K562 (cell line): ENCODE data around the gene CNKSR3. TPM values are rescaled to one million over a fixed set of nuclear protein-coding genes. Genes with fewer than 3 reads are reported as not detected.

Source experiments
- ATAC-seq: fragments of 200-7000 bp; cut with Tn5 transposase; 3 replicates; pipeline ENCODE4 v1.9.1; 2020; ENCODE audit warnings: moderate library complexity
- BruUV-seq: library from RNA; stranded (reverse); fragments of 400-500 nt; replicated peaks from 2 replicates; lab custom pipeline; 2021; lab: Mats Ljungman, UMichigan
- CTCF ChIA-PET: fragments of 300-600 bp; formaldehyde crosslinking; extraction: SDS; loops from one replicate; lab custom pipeline; 2021; ENCODE audit warnings: low intra/inter-chr PET ratio; lab: Yijun Ruan, JAX
- POLR2A ChIA-PET: fragments of 300-600, 350-650 bp; sonication (Branson Sonifier 250); formaldehyde crosslinking; extraction: SDS; loops from one replicate; lab custom pipeline; 2021; ENCODE audit warnings: antibody characterized with exemption, inconsistent platforms; lab: Yijun Ruan, JAX
- DNase-seq, 4 experiments: peaks; one replicate each; pipeline versions ENCODE4 v3.0.0 to v3.0.0-alpha.2; 2011 to 2018; ENCODE audit warnings: low spot score in 3 of 4, mixed read lengths in 3 of 4; ENCODE audit errors: extremely low read depth in 1 of 4
- FAIRE-seq: peaks from 2 replicates; lab custom pipeline; 2011; peaks lifted over from hg19 to GRCh38; lab: Jason Lieb, UNC
- H2AFZ ChIP-seq: 2 replicates; pipeline ENCODE4 v1.6.0; 2011; ENCODE audit warnings: low read depth, low read length, control low read depth, inconsistent platforms
- H3K27ac ChIP-seq: fragments of 200-600 bp; 3 replicates; pipeline ENCODE4 v1.8.0; 2011; ENCODE audit warnings: low read depth, mild to moderate bottlenecking, control low read depth, inconsistent platforms, low read length, moderate library complexity, mixed read lengths; ENCODE audit errors: extremely low read depth
- H3K27me3 ChIP-seq, 2 experiments: fragments of 300-600 bp in 1 of 2; 2 replicates in 1 of 2; 3 replicates in 1 of 2; pipeline versions ENCODE4 v1.6.0 to v1.8.0; 2011; ENCODE audit warnings: inconsistent platforms in 2 of 2, low read length in 2 of 2, mild to moderate bottlenecking in 1 of 2, mixed read lengths in 1 of 2, moderate library complexity in 1 of 2; ENCODE audit not compliant: control insufficient read depth in 2 of 2, insufficient read depth in 2 of 2
- H3K36me3 ChIP-seq: fragments of 300-600 bp; 3 replicates; pipeline ENCODE4 v1.8.0; 2011; ENCODE audit warnings: mild to moderate bottlenecking, low read length, inconsistent platforms; ENCODE audit not compliant: control insufficient read depth, insufficient read depth
- H3K4me1 ChIP-seq, 2 experiments: fragments of 200-600 bp in 1 of 2; replicated peaks in 1 of 2; 2 replicates in 1 of 2; 3 replicates in 1 of 2; pipeline versions ENCODE4 v1.5.1 to v1.8.0; 2011; ENCODE audit warnings: inconsistent platforms in 2 of 2, low read length in 2 of 2, mild to moderate bottlenecking in 1 of 2, mixed read lengths in 1 of 2, moderate library complexity in 1 of 2; ENCODE audit not compliant: control insufficient read depth in 2 of 2, insufficient read depth in 2 of 2
- H3K4me2 ChIP-seq: 2 replicates; pipeline ENCODE4 v1.6.1; 2011; ENCODE audit warnings: low read length, control low read depth, inconsistent platforms, mixed read lengths; ENCODE audit not compliant: insufficient read depth
- H3K4me3 ChIP-seq: fragments of 200-600 bp; sonication (generic), shearing (Covaris generic); 2 replicates; pipeline ENCODE4 v1.5.1; 2016; ENCODE audit warnings: control low read depth, inconsistent platforms
- H3K79me2 ChIP-seq: fragments of 200-600 bp; 3 replicates; pipeline ENCODE4 v1.8.0; 2011; ENCODE audit warnings: low read length, inconsistent platforms; ENCODE audit not compliant: control insufficient read depth, insufficient read depth
- H3K9ac ChIP-seq, 2 experiments: 2 replicates each; pipeline versions ENCODE4 v1.6.0 to v1.6.1; 2011; ENCODE audit warnings: low read depth in 2 of 2, low read length in 2 of 2, control low read depth in 1 of 2, inconsistent platforms in 1 of 2, mild to moderate bottlenecking in 1 of 2, mixed read lengths in 1 of 2; ENCODE audit not compliant: insufficient read depth in 1 of 2
- H3K9me1 ChIP-seq: one replicate; pipeline ENCODE4 v1.6.0; 2011; ENCODE audit warnings: inconsistent platforms, mild to moderate bottlenecking, low read length, moderate library complexity; ENCODE audit not compliant: control insufficient read depth, insufficient read depth
- H3K9me3 ChIP-seq: replicated peaks from 2 replicates; pipeline ENCODE4 v1.5.1; 2011; ENCODE audit warnings: low read depth, low read length, inconsistent platforms; ENCODE audit not compliant: control insufficient read depth, insufficient read depth
- H4K20me1 ChIP-seq: replicated peaks from 2 replicates; pipeline ENCODE4 v1.6.1; 2011; ENCODE audit warnings: low read length, inconsistent platforms, mixed read lengths; ENCODE audit not compliant: control insufficient read depth, insufficient read depth
- CBFA2T3 ChIP-seq: fragments of 450-650 bp; IDR thresholded peaks from 2 replicates; pipeline ENCODE4 v1.6.1; 2017
- EGR1 ChIP-seq: fragments of 450-650 bp; conservative IDR thresholded peaks from 2 replicates; pipeline ENCODE4 v1.6.1; 2017; ENCODE audit warnings: mild to moderate bottlenecking
- MEIS2 ChIP-seq: fragments of 450-650 bp; IDR thresholded peaks from 2 replicates; pipeline ENCODE4 v1.6.1; 2014; ENCODE audit warnings: mild to moderate bottlenecking; ENCODE audit not compliant: partially characterized antibody
- RBM25 ChIP-seq: fragments of 200-400 bp; formaldehyde crosslinking; IDR thresholded peaks from 2 replicates; pipeline ENCODE4 v1.6.1; 2018; ENCODE audit warnings: low read length, low read depth, moderate library complexity; ENCODE audit not compliant: severe bottlenecking
- ZFP36 ChIP-seq: fragments of 150-350 bp; IDR thresholded peaks from 2 replicates; pipeline ENCODE4 v1.6.1; 2018; ENCODE audit warnings: low read length, low read depth; ENCODE audit not compliant: partially characterized antibody
- WGBS: fragments of 100-300 bp; shearing (Covaris generic); methylation state at CpG from one replicate; pipeline ENCODE4 v1.1.6; 2016; ENCODE audit warnings: low coverage, mixed read lengths; ENCODE audit not compliant: insufficient coverage; ENCODE audit errors: missing lambda C conversion rate; 5-methylcytosine and 5-hydroxymethylcytosine counted together
- in situ Hi-C: fragments of 300-500 bp; cut with MboI; formaldehyde crosslinking; loops from 4 replicates; pipeline ENCODE4 v1.15.0; 2018; ENCODE audit warnings: inconsistent platforms, mixed read lengths
- intact Hi-C: fragments of 100-400 bp; cut with micrococcal nuclease; formaldehyde crosslinking; loops from 2 replicates; pipeline ENCODE4 v1.14.2; 2022
- polyA plus RNA-seq, 8 experiments: library from polyadenylated mRNA; depleted of rRNA in 4 of 8; stranded (reverse) in 5 of 8; unstranded in 3 of 8; fragments of >200 nt; fragmentation: Nextera tagmentation in 2 of 8; fragmentation: Illumina TruSeq in 1 of 8; extraction: Ambion mirVana in 2 of 8; extraction: Trizol in 1 of 8; gene quantifications; 2 replicates each; pipeline versions ENCODE4 v1.2.1 to v1.2.3, GENCODE V29; 2011 to 2014; ENCODE audit warnings: inconsistent platforms in 1 of 8, missing spikeins in 1 of 8
- total RNA-seq, 7 experiments: library from RNA; depleted of rRNA in 6 of 7; stranded (reverse); fragments of >200 nt in 6 of 7; fragmentation: Illumina TruSeq in 2 of 7; extraction: Trizol in 2 of 7; gene quantifications; 2 replicates each; pipeline versions ENCODE4 v1.2.1 to v1.2.3, GENCODE V29; 2011 to 2021; ENCODE audit warnings: low replicate concordance in 1 of 7

Gene CNKSR3
- total and polyA plus RNA-seq, 9 of the 15 experiments (the other 6 are each of a cell fraction or from before 2014, with no cell fraction given) = 4.5 to 29.6 (median 9.5) TPM

DNA sequence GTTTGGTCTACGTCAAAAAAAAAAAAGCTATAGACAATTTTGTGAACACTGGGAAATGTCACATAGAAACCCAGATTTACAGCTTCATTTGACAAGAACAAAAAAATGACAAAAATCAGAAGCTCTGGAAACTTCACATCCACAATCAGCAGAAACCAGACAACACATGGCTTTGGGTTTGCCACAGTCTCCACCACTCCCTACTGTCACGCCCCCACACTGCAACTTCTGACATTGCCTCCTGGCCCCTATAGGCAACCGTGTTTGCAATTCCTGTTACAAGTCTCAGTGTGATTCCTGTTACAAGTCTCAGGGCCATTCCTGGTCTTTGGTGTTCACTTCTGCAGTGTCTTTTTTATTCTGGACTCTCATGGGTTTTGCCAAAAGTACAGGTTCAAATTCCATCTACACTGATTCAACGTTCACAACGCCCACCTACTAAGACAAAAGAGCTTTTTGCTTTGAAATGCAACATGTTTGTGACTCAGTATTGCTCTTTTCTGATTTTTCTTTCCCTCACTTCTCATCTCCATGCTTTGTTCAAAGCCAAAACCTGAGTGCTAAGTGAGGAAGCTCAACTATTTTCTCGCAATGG lies 12.0 kb downstream of the CNKSR3 start:
- Histone ChIP-seq H3K36me3 (peaks cover 17% of the 10 kb centered on the region; the same call in 2 of the 3 replicates), H3K4me2 (no peak overlapping the region), H3K9me1 (peaks cover 3% of the 10 kb centered on the region), H3K4me1 (peaks cover 0 to 5% of the 10 kb centered on the region in 2 experiments; a peak in 2 of 5 replicates), H4K20me1 (no peaks in the 10 kb centered on the region; the same call in 1 of the 2 replicates), H3K4me3 (no peak overlapping the region), H3K79me2 (peaks cover 93% of the 10 kb centered on the region), H3K27ac (no peak overlapping the region), H2AFZ (no peak overlapping the region), H3K9me3 (no peaks in the 10 kb centered on the region), H3K9ac (no peak overlapping the region), H3K27me3 (no peaks in the 10 kb centered on the region)
- DNase-seq (no peak), FAIRE-seq (peak; percentile 6), ATAC-seq (no peak)
- in situ Hi-C loops (no loop called here), intact Hi-C loops (loop anchor here (10.0 kb wide), 1 partner anchor 344 kb away; no protein-coding TSS in a partner anchor)
- no TSS peak for BruUV-seq
- ChIA-PET POLR2A (interaction anchor here (1.1 to 2.7 kb wide), 5 partner anchors 8 to 42 kb away, joined by 3 to 14 read pairs (median 6); no protein-coding TSS in a partner anchor), CTCF (no interaction called here)
- 86% methylated on average over 6 of the region's 6 CpGs for WGBS
- TF ChIP-seq RBM25 (peak; percentile 38), ZFP36 (peak; percentile 78), MEIS2 (no peak), EGR1 (peak; percentile 21; the same call in 1 of the 2 replicates), CBFA2T3 (peak; percentile 22; the same call in 1 of the 2 replicates)
